ENCODE results near the gene HIKESHI.

DNA sequence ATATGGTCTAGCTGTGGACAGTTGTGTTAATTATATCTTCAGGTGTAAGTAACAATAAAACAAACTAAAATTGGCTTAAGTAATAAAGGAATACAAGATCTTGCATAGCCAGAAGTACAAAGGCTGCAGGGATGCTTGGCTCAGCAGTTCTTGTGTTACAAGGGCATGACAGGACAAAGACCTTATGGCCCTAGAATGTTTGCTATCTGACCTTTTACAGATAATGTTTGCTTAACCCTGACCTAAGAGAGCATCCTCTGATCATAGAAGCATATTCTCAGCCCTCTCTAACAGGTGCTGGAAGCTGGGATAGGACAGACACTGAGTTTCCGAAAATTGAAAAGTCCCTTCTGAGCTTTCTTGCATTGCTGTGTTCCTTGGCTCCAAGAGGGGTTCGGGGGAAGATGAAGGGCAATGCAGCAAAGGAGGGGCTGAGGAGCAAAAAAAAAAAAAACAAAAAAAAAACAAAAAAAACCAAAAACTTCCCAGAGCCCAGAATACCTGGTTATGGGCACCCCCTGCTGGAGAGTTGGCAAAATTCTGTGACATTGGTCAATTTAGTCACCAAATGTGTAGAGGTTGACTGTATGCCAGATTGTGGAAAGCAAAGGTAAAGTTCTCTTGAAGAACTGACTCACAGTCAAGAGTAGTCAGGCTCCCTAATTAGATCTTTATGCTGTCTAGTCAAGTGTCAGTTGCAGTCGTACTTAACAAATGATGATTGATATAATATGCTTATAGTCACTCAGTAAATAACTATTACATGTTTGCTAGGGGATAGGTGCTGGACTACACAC lies 10.4 kb upstream of the HIKESHI start:
- TF ChIP-seq EZH2phosphoT487 (IDR thresholded peaks at IDR 0.05; ENCODE audit: insufficient read depth, low read depth) (no peak), EZH2 (IDR thresholded peaks at IDR 0.05; ENCODE audit: insufficient read depth, poor library complexity, severe bottlenecking) (no peak)

Data from GM23248 (cell line).